GM21515 (cell line): Measurements from ENCODE around the gene NOL3.
"Not testable (repeated sequence)": the region's sequence is repeated elsewhere in the genome, so short reads cannot be mapped to it uniquely, and the experiment has no call there.

ENCODE experiments used
- ATAC-seq: cut with Tn5 transposase; IDR thresholded peaks from one replicate; pipeline ENCODE4 v1.9.1; 2021; ENCODE audit not compliant: unreplicated experiment

The NOL3 gene

DNA sequence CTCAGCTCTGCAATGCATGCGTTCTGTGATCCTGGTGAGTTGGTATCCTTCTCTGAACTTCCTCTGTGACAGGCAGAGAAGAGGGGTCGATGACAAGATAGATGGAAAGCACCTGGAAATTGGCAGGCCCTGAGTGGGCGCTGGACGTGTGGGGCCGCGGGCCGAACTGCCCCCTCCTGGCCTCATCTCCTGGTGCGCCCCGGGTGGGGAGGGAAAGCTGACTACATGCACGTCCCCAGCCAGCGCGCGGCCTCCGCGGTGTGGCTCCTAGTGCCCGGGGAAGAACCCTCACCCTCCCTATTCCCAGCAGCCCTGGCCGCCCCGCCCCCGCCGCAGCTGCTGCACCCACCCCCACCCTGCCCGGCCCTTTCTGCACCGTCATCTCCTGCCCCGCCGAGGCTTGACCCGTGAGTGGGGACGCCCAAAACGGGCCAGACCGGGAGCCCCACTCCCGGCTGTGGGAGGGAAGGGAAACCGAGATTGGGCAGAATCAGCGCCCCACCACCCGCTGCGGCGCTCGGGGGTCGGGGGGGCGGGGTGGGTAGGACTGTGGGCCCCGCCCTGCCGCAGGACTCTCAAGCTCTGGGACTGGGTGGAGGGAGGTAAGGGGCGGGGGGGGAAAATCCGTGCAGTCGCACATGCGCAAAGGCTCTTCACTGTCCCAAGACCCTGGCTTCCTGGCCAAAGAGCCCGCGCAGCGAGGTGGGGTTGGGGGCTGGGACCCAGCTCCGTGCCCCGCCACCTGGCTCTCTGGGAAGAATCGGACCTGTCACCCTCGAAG is at the start of gene NOL3:
Gene NOL3, plus strand, starts transcription at position 371 of the 781 bp plus-strand sequence.
- no peak for ATAC-seq

DNA sequence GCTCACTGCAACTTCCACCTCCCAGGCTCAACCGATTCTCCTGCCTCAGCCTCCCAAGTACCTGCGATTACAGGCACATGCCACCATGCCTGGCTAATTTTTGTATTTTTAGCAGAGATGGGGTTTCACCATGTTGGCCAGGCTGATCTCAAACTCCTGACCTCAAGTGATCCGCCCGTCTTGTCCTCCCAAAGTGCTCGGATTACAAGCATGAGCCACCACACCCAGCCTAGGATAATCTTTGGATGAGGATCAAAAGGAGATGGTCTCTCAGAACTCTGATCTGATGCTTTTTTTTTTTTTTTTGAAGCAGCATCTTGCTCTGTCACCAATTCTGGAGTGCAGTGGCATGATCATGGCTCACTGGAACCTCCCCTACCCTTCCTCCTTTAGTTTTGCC is 47.5 kb upstream of the NOL3 start:
- ATAC-seq = not testable (repeated sequence)

DNA sequence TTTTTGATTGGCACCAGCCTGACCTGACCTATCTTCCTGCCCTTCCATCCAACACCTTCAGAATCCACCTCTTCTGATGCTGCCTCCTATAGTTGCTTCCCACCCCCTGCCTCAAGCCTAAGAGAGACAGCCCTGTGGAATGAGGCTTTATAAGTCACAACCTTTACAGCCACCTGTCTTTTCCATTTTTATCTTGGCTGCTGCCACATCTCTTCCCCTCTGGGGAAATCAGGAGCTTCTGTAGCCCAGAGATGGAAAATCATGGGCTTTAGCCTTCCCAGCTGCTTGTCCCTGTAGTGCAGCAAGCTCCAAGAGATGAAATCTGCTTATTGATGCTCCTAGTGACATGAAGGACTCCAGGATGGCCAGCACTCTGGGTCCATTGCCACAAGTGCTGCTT is 41.9 kb upstream of the NOL3 start:
- ATAC-seq = no peak

DNA sequence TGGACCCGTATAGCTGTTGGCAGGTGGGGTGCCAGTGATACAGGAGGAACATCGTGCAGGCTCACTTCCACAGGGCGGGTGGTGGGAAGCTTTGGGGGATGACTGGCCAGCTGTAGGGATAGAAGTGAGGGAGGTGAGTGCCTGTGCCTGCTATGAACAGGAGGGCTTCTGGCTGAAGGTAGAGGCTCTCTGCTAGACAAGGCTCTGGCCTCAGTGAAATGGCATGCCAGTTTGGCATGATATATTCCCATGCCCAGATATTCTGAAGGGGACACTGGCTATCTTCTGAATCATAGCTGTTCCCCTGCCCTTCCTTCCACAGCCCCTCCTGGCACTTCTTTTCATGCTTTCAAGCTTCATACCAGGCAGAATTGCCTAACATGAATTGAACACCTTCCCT is 41.5 kb upstream of the NOL3 start:
- ATAC-seq = no peak

DNA sequence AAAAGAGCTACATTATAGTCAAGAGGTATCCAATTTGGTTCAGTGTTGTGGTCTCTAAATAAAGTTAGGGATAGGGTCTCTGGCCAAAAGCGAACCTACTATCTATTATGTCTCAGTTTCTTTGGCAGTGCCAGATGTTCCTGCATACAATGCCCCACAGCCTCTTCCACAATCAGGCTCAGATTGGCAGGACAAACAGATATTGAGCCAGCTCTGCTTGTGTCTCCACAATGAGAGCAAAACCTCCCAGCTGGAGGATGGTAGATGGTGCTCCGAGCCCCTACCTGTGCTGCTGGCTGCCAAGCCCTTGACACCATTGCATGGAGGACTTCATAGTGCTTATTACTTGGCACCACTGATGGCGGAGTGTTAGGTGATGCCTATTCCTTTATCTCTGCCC is 40.9 kb upstream of the NOL3 start:
- ATAC-seq = no peak

DNA sequence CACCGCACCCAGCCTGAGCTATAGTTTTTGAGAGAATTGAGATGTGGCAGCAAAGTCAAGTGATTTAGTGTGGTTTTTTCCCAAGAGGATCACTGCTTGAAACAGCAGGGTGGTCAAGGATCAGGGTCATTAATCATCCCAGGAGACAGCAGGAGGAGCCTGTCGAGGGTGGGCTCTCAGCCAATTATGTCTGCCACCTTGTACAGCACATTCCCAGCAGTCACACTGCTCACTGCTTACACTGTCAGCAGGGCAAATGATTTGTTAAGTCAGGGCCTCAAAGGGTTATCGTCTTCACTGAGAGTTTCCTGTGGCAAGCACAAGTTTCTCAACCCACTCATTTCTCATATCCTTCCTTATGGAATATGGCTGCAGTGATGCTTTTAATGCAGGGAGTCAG is 32.7 kb upstream of the NOL3 start:
- ATAC-seq = no peak

DNA sequence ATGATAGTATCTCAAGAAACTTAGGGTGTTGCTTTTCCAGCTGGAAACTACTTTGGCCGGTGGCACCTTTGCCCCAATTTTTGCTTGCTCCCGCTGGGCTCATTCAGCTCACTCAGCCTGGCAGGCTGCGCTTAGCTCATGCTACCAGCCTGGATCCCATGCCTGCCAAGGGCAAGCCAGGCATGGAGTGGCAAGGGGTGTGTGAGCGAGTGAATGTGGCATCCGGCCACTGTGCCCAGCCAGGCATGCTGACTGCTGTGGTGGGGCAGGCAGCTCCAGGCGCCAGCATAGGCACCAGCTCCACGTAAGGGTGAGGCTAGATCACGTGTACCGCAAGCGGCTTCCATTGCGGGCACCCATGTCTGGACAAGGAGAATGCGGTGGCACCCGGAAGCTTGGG is 28.9 kb upstream of the NOL3 start:
- no peak for ATAC-seq

DNA sequence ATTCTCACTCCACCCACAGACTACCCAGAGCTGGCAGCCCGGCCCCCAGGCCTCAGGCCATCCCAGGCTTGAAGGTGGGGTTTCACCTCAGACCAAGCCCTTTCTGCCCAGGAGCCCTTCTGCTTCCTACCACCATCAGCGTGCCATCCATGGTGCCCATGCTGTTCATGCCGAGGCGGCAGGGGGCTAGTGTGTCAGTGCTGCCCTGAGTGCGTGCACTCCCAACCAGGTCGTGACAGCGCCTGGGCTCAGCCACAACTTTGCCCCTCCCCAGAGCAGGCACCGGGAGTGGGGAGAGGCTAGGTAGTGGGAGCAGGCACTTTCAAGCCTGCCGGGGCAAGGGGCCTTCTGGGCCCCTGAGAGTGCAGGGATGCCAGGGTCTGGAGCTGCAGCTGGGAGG is 28.0 kb upstream of the NOL3 start:
- no peak for ATAC-seq

DNA sequence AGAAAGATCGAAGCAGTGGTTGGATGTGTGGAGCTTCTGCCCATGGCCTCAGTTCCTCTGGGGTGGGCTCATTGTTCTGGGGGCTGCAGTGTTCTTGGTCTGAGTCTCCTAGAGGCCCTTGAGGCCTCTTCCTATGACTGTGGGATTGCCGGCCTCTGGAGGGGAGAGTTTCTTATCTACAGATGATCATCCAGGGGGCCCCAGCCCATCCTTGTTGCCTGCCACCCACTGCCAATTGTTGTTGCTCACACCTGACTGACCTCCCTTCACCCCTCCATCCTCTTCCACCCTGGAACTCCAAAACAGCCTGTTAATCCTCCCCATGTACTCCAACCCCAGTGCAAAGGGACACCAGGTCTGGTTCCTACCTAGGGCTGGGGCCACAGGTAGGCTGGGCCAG is 25.4 kb upstream of the NOL3 start:
- no peak for ATAC-seq

DNA sequence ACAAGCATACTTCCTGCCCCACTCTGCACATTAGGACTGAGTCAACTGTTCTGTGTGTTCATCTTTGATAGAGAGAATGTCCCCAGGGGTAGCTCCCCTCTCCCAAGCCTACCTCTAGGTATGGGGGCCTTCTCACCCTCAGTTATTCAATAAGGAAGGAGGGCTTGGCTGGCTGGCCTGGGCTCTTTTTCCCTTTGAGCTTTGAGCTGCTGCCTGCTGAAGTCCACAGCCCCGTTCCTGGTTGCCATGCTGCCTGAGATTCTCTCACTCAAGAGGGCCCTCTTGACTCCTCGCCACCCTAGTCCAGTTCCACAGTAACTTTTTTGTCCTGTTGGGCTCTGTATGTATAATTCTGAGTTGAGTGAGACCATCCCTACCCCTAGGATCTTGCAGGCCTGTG is 24.6 kb upstream of the NOL3 start:
- ATAC-seq = no peak

DNA sequence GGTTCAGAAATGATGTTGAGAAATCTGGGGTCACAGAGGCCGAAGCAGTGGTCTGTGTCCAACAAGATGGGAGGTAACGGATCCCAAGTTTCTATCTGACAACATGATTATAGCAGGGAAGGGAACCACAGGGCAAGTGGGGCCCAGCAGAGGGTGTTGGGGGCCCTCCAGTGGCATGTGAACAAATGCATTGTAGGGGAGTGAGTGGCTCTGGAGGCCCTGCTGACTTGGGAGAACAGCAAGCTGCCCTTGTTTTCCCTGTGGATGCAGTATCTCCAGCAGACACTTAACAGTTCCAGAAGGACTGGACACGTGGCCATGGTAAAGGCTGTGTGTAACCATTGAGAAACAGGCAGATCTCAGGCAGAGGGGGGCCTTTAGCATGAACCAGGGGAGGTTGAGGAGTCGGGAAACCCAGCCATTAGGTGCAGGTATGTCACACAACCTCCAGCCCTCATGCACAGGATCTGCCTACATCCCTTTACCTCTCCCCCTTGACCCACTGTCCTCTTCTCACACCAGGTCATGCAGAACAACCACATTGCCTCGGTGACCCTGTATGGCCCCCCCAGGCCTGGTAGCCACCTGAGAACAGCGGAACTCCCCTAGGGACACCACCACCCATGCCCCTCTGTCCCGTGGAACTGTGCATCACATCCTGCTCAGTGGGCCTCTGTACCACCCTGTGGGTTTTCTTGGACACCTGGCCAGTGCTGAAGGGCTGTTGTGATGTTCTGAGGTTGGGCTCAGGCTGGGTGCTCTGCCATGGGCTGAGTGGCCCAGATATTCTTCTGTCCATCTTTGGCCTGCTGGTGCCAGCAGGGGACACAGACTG is 23.6 kb upstream of the NOL3 start:
- no peak for ATAC-seq

DNA sequence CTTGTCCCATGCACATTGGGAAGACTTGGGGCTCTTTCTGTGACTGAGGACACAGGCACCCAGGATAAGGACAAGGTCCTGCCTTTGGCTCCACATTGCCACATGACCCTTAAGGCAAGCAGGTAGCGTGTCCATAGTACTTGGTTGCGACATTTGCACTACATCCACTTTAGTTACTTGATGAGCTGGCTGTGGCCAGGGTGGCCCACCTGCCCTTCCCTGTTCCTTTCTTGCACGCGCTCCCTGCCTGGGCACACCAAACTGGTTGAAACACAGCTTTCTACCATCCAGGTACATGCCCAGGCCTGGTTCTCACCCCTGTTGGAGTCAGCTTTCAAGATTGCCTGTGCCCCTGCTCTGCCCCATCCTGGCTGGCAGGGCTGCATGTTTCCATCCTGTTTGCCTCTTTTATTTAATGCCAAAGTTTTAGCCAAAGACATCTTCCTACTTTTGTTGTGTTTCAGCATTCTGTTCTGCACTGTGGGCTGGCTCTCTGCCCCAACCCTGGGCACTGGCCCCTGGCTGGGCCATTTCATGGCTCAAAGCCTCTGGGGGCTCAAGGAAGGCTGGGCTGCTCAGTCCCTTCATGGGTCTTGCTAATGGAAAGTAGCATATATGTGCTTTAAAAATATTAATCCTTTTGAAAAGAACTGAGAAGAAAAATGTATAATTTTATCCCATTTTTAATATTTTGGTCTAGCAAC is 22.7 kb upstream of the NOL3 start:
- ATAC-seq = no peak

DNA sequence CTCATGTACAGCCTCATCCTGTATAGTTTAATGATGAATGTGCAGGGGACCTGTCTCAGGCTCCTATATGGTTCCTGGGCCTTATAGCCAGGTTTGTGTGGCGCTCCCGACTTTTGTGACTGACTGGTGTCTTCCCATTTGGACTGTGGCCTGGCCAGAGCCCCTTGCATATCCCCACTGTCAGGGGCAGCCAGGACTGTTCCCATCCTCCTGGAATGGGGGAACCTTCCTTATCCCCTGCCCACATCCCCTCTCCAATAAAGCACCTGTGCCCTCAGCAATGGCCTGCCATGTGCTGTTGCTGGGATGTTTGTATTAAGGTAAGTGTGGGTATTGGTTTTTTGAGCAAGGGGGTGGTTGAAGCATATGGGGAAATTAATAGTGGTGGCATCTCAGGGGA is 22.1 kb upstream of the NOL3 start:
- no peak for ATAC-seq

DNA sequence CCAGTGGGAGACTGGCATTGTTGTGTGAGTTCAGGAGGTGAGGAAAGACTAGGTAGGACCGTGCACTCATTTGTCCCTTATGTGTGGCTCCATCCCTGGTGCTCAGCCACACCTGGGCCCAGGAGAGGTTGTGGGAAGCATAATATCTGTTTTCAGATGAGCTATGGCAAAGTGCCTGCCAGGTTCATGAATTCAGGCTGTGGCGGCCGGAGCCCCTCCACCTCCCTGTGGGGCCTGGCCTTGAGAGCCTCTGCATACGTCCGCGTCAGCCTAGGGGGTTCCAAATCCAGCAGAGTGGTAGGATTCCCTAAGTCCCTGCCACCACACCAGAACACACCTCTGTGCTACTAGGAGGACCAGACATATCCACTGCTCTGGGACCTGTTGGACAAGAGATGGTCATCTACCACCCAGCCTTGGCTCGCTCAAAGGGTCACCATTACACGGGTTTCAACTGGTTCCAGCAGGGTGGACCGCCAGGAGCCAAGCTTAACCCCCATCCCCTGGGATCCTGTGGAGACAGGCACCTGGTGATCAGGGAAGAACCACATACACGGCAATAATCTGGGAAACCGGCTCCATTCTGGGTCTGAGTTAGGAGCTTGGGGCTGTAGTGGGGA is 21.6 kb upstream of the NOL3 start:
- ATAC-seq = no peak

DNA sequence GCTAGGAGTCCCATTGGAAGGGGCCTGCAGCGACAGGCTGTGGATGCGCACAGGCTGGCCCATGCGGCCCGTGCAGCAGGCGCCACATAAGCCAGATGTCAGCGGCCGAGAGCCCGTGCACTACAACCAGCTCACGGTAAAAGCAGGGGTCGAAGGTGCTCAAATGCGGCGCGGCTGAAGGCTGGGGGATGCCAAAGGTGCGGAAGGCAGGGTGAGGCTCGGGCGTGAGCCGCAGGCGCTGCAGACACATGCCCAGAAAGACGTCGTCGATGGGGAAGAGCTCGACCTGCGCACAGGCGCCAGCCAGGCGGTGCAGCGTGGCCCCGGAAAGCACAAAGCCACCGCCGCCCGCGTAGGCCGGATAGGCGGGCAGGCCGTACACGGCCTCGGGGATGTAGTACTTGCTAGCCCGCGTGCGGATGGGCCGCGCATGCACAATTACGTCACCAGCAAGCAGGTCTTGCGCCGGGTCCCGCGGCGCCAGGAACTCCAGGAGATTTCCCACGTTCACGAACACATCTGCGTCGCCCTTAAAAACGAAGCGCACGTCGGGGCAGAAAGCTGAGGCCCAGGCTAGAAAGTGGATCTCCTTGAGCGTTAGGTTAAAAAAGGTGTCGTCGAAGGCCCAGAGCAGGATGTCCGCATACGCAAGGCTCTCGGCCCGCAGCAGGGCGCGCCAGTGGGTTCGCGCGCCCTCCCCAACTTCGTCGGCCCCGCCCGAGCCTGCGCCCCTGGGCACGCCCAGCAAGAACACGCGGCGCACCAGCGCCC is 20.9 kb upstream of the NOL3 start:
- no peak for ATAC-seq

DNA sequence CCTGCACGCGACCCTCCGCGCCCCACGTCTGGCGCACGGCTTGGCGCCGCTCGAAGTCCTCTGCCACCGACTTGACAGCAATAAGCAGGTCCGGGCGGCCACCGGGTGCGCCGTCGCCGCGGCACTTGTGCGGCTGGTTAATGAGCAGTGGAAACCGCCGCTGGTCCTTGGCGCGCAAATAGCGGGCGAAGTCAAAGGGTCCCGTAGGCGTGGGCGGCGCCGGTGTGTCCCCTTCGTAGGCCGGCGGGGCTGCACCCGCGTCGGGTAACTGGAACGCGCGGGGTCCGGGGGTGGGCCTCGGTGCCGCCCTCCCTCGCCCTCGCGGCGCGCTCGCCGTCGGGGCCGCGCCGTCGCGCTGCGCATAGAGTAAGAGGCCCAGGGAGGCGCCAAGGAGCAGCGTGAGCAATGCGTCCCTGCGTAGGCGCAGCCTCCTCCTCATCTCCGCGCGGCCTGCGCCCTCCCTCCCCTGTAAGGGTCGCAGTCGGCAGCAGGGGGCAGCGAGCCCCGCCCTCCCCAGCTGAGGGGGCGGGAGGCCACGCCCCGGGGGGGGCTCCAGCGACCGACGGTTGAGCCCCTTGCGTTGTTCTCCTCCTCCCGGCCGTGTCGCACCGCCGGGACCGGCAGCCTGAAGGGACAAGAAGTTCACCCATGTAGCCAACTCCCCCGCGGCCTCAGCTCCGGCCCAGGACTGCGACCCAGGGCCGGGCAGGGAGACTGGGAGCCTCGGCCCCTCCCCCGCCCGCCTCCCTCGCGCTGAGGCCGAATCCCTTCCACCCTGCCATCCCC is 20.1 kb upstream of the NOL3 start:
- ATAC-seq = no peak

DNA sequence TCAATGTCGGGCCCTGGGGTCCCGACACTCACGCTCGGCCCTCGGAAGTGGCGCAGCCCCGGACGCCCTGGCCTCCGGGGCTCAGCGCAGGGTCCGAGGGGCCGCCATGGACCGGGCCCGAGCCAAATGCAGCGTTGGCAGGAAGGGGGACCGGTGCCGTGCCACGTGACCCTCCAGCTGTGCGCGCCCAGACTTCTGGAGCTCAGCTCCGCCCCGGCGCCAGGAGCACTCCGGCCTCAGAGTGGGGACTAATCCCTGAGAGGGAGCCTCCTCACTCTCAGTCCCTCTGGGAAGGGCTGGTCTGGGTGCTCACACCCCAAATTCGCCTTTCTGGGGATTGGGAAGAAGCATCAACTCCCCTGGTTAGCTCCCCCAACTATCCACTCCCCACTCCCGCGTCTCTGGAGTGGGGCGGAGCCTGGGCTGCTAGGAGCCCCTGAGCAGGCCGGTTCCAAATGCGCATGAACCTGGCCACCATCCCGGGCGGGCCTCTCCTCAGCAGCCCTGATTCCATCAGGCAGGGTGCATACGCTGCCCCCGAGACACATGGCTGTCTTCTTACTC is 19.4 kb upstream of the NOL3 start, which contains the start of gene B3GNT9:
Gene B3GNT9, minus strand, starts transcription at position 166 of the 564 bp plus-strand sequence. CDS start 513 bp downstream, outside the sequence.
- ATAC-seq = no peak

DNA sequence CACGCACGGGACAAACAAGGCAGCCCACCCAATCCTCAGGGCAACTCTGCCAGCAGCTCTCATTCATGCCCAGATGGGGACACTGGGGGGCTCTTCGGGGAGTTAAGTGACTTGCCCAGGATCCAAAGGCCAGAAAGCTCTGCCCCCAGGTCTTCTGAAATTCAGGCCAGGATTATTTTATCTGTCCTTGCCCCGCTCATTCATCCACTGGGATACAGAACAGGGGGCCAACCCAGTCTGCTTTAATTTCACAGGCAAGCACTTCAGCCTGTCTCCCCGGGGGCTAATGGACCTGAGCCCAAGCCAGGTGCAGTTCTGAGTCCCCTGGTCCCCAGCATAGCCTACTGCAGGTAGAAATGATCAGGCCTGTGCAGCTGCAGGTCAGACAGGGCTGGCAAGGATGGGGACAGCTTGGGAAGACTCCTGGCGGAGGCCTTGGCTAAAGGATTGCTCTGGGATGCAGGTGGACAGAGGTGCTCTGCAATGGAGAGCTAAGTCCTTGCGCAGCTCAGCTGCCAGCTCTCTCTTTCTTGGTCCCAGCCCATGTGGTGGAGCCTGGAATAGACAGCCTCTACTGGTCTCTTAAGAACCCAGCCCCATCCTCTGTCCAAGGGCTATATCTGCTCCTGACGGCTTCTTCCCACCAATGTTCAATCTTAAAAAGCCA is 18.8 kb upstream of the NOL3 start:
- ATAC-seq = no peak
